NCI-H2081 (cell line): ENCODE data around the gene SMIM28.
A peak's percentile ranks its signal among the peaks of the same experiment; 100 is the strongest.
"Not testable (repeated sequence)": the region's sequence is repeated elsewhere in the genome, so short reads cannot be mapped to it uniquely, and the experiment has no call there.

ENCODE experiments used
- DNase-seq, 2 experiments: peaks; one replicate each; lab custom pipeline; 2025; lab: John Stamatoyannopoulos, UW

SMIM28 gene

DNA sequence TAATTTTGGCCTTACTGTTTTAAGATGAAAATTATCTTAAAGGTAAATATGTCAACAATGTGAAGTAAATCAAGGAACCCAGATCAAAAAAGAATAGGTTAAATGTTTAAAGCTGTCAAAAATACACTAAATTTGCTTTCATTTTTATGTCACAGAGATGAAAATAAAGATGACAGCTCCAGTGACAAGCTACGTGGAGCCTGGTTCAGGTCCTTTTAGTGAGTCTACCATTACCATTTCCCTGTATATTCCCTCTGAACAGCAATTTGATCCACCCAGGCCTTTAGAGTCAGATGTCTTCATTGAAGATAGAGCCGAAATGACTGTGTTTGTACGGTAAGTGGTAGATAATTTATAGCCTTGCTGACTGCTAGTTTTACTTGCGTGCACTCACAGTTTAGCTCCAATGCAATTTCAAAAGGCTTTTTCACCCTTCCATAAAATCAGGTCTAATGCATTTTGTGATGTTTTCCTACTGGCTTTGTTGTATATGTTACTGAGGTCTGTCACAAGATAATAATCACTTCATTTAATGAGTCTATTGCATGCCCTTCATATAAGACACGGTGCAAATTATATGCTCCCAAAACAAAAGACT lies 28.2 kb downstream of the SMIM28 start:
- no peak for DNase-seq

DNA sequence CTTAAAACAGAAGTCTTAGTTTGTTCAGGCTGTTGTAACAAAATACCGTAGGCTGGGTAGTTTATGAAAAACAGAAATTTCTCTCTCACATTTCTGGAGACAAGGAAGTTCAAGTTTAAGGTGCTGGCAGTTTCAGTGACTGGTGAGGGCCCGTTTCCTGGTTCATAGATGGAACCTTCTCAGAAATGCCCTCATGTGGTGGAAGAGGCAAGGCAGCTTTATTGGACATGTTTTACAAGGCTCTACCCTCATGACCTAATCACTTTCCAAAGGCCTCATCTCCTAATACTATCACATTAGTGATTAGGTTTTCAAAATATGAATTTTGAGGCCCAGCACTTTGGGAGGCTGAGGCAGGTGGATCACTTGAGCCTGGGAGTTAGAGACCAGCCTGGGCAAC lies 28.7 kb downstream of the SMIM28 start:
- DNase-seq, result no peak

DNA sequence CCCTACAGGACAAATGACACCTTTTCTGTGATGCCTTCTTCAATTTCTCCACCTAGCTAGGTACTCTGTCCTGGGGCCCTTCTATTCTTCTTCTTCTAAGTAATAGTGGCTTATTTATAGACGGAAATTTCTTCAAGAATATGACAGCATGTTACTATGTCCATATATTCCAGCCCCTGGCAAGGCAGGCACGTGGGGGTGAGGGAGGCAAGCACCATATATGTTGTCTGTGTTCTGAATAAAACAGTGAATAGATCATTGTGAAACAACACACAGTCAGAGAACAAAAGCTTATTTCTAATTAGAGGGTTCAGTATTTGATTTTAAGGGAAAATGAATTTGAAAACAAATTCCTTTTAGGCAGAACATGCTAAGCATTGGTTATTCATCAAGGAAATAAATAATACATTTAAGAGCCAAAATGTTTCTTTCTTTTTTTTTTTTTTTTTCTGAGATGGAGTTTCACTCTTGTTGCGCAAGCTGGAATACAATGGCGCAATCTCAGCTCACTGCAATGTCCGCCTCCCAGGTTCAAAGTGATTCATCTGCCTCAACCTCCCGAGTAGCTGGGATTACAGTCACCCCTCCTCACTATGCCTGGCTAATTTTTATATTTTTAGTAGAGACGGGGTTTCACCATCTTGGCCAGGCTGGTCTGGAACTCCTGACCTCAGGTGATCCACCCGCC lies 32.5 kb downstream of the SMIM28 start:
- no peak for DNase-seq

DNA sequence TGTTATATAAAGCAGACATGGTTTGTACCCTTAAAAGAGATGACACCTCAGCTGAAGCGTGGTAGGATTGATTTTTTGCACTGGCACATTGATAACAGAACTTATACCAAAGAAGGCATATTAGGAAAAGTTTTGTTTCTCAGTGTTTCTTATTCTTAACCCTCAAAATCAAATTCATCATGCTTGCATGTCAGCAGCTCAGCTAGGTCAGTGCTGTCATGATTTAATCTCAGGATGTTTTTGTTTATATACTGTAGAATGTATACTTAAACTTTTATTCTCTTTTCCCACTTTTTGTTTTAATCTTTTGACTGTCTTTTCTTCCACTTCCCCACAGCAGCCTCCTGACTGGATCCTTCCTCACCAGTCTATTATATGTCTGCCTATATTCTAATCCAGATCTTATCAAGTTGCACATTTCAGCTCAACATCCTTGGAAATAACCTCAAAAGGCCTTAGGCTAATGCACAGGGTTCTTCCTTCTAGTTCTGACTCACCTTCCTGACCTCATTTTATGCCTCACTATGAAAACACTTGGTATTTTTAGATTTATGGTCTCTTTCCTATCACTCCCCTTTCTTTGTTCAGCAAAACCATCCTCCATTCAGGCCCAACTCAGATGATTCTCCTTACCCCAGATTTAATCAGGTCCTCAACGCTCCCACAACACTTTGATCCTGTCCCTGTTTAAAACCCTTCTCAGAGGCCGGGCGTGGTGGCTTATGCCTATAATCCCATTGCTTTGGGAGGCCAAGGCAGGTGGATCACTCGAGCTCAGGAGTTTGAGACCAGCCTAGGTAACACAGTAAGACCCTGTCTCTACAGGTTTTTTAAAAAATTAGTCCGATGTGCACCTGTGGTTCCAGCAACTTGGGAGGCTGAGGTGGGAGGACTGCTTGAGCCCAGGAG lies 33.5 kb downstream of the SMIM28 start:
- DNase-seq, result no peak

DNA sequence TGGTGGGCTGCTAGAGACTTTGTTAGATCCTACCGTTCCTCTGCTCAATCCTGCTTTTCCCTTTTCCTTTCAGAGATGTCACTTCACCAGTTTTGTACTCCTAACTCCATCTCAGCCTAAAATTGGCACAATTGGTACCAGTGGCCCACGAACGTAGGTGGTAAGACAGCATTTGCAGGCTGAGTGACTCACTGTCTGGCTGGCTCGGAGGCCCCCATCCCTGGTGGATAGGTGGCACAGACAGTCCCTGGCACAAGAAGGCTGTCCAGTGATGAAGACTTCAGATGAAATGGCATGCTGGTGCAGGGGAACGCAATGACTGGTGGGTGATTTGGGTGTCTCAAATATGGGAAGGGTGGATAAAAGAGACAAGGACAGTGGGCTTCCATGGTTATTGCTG lies 37.4 kb downstream of the SMIM28 start:
- DNase-seq, result no peak

DNA sequence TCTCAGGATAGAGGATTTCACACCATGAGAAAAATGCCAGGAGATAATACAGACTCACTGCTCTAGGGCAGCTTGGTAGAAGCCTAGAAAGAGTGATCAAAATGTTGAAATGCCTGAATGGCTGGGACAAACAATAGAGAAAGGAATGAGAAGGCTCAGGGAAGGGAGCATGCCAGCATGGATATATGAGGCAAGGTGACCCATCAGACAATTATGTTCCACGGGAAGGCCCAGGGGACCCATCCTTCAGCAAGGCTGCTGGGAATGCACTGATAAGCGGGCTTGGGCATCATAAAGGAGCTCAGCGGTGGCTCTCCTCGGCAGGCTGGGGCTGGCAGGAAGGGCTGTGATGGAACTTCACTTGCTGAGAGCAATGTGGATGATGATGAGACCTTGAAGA lies 38.5 kb downstream of the SMIM28 start:
- DNase-seq, result no peak

DNA sequence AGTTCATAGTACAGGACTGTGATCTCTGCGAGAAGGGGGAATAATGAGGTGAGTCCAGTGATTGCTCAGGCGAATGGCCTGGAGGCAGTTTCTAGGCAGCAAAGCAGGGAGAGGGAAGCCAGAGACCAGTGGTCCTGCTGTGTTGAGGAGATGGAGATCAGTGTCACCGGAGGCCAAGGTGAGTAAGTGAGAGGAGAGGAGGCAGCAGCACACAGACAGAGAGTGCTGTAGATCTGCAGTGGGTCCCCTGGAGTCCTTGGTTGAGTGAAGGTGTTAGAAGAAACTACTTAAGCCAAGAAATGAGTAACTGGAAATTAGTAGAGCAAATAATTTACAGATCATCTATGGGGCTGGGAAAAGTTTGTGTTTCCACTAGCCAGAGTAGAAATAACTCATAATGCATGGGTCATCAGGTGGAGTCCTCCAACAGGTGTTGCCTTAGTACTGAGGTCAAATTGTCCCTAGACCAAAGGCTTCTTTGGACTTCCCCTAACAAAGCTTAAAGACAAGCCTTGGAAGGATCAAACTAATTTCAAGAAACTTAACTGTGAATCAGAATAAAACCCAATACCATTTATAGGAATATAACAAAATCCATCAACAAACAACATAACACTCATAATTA lies 39.9 kb downstream of the SMIM28 start:
- no peak for DNase-seq

DNA sequence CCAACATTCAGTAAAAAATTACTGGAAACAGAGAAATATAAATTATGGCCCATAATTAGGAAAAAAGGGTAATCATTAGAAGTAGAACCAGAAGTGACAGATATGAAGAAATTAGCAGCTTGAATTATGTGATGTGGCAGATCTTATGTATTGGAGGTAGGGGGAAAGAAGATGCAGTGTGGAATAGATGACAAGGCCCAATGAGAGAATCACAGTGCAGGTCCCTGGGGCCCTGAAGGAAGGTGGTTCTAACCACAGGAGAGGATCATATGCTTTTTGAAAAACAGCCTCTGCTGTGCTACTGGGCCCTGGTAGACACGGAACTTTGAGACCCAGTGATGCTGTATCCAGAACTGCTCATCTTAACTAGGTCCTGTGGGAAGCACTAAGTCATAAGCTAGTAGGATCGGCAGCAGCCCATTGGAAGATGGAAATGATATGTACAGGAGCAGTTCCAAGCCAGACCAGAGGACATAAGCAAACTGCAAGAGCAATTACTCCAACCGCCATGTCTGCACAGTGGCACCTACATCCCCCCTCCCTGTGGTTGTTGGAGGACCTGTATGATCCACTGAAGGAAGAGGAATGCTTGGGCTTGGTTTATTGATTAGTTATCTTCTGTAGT lies 40.5 kb downstream of the SMIM28 start:
- no peak for DNase-seq

DNA sequence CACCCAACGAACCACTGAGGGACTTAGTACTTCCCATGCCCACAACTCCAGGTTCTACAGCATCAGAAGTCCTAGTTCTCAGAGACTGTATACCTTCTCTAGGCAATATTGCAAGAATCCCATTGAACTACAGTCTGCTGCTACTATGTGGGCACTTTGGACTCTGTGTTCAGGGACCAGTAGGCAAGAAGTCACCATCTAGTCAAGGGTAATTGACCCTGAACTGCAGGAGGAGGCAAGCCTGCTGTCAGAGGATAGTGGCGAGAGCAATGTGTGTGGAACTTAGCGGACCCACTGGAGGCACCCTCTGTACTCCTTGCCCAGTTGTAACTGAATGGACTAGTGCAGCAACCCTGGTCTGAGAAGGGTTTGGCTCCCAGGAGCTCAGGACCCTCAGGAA lies 42.1 kb downstream of the SMIM28 start:
- no peak for DNase-seq

DNA sequence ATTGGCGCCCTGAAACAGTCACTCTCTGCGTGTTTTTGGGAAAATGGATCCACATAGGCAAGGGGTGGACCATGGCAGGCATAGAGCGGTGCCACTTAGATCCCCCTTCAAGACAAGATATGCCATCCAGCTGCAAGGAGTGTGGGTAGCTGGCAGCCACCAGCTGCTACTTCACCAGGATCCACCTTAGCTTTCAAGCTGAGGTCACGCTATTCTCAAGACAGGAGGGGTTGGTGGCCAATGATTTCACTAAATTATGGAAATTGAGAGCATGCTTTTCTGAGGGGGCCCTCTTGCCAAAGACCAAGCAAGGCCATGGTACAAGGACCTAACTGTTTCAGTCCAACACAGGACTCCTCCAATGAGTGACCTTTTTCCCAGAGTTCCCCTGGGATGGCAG lies 42.7 kb downstream of the SMIM28 start:
- DNase-seq, result no peak

DNA sequence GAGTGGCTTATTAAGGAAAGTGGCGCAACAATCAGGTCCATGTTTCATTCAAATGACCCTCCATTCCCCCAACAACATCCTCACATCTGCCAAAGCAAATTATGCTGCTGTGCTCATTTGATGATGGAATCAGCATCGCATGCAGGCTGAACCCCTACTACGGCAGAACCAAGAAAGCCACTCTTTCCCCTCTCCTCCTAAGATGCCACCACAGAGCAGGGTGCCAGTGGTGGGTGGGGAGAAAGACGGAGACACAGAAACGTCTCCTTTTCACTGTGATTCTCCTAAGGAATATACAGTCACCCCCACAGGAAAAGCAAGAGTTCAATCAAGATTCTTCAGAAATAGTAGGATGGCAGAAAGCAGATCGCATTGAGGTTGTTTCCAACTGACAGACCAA lies 43.4 kb downstream of the SMIM28 start:
- DNase-seq, result no peak

DNA sequence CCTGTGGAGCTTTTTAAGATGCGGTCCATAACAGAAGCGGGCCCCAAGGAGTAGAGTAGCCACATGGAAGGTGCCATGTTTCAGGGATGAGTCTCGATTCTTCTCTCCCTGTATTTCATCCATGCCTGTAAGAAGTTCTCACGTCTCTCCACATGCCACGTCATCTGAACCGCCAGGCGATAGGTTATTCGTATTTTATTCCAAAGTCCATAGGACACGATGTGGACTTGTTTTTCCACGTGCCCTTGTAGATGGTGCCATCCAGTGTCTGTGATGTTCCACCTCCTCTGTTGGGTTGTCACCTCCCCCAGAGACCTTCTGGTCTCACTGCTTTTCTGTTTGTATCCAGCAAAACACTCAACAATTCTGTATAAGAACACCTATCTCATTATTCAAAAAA lies 43.9 kb downstream of the SMIM28 start:
- DNase-seq, result no peak

DNA sequence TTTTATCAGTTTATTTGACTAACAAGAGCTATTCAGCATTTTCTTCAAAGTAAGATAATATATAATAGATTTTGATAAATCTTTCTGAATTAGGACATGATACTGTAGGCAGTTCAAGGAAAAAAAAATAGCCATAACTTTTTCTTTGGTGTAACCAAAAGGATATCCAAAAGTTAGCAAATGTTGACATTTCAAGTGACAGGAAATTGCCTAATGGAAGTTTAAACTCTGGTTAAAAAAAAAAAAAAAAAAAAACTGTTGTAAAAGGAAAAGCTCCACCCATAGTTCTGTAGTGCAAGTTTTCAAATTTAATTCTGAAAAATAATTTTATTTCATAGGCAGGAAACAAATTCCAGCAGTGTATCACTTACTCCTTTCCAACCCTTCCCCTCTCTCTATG lies 45.2 kb downstream of the SMIM28 start:
- no peak for DNase-seq

DNA sequence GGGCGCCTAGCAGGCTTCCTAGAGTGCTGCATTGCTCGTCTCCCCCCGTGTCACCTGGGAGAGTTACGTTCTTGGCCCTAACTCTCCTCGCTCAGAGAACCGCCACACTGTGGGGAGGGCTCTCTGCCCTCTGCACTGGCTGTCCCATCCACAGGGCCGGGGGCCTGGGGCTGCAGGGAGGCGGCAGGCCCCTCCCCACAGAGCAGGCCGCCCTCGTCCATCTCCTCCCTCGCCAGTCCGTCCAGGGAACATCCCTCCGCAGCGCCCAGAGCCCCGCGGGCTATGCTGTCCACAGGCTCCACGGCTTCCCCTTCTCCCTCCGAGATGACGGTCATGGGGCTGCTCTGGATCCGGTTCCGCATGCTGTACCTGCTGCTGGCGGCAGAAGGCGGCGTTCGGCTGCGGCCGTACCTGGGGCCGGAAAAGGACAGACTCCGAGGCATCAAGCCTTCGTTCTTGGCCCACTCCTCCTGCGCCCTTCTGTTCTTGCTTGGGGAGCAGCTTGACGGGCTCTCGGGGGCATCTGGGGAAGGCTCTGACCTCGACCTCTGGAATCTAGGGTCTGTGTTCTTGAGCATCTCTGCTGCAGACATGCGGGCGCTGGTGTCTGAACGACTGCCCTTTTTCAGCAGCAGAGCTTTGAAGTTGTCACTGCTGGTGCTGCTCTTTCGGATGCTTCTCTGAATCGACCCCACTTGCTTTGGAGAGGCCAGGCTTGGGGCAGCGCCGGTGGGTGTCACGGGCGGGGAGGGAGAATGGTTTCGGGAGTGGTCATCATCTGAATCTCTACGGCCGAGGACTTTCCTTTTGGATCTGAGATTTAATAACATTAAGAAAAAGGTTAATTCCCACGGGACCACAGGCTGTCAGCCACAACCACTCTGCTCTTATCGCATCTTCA lies 46.5 kb downstream of the SMIM28 start:
- DNase-seq, result no peak

DNA sequence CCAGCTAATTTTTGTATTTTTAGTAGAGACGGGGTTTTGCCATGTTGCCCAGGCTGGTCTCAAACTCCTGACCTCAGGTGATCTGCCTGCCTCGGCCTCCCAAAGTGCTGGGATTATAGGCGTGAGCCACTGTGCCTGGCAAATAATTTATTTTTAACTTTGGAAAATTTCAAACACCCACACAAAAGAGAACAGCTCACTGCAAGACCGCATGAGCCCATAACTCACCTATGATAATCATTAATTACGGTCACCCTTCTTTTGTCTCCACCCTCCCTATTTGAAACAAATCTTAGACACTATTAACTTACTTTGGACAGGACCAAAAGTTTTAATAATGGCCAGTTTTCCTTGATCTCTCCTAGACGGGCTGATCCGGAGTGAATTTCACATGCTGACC lies 47.6 kb downstream of the SMIM28 start:
- DNase-seq, result not testable (repeated sequence)

DNA sequence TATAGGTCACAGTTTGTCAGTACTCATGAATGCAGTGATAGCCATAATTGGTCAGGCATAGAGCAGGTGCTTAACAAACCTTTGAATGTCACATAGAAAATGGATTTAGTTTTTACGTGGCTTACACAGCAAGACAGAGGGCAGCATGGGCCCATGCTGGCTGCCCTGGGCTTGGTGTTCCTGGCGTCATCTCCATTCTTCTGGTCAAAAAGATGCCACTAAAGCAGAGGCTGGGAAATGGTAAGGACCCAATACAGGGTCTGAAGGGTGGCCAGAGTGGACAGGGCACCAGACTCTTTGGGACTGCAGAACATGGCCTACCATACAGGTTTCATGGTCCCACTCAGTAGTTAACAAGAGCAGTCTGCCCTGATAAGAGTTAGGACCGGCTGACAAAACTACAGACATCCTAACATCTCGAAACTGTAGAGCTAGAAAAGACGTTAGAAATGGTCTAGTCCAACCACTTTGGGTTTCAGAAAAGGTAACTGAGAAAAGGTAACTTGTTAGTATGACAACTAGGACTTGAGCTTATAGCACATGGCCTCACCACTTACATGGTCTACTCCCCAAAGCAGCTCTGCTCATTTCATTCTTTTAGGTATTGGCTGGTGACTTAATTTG lies 48.9 kb downstream of the SMIM28 start:
- no peak for DNase-seq

DNA sequence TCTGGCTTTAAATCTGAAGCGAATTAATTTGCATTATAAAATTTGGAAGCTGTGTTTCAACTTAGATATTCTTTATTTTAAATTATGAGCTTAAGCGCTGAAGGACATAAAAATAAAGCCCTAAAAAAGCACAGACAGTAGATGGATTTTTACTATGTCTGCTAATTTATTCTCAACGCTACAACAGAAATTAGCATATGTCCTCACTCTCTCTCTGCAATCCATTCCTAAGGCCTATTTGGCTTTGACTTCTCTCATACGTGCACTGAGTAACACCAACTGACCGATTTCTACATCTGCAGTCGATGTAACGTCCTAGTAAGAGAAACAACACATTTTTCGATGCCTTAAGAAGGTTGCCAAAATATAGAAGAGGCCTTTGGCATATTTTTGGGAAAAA lies 50.0 kb downstream of the SMIM28 start:
- DNase-seq, result no peak

DNA sequence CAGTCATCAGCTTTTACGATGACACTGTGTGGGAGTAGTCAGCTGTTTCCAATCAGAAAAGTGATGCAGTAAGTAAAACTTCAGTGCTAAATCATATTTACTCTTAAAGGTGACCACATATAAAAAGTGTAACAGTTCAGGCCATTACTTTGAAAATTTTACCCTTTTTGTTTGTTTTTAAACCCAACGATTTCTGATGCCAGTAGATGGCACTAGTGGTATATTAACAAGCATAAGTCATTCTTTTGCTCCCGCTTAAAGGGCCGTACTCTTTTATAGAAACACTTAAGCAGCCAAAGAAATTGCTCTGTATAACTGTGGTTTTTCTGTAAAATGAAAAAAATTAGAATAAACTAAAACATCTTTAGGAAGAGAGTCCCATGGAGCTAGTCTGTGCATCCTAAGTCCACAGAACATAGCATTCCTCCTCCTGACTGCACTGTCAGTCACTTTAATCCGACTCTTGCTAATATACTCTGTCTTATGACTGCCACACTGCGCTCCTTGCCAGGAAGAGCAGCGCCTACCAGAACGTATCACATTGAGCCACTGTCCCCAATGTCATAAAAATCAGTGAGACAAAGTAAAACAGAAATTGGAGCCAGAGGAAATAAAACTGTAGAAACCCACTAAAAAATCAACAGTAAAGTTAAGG lies 51.4 kb downstream of the SMIM28 start:
- peak in 1 of 2 experiments; percentile 20 for DNase-seq

DNA sequence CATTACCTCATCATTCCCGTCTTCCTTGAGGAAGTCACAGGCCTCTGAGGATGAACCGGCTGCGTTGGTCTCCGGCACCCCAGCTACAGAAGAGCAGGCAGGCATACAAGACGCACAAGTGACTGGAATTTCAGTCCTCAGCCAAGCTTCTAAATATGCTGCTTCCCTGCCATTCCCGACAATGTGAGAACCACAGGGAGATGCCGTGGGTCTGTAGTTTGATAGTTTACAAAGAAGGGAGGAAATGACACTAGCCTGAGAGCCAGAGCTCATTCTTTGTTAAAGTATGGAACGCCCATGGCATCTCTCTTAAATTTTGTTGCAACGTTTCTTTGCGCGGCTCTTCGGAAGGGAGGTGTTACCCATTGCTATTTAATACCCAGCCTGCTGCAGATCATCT lies 52.1 kb downstream of the SMIM28 start:
- DNase-seq, result no peak
